Upper lobe of left lung (tissue), 6 donors: ENCODE results near the gene HPCA. TPM values are rescaled to one million over a fixed set of nuclear protein-coding genes. Genes with fewer than 3 reads are reported as not detected.

Experiments
- ATAC-seq, 2 donors: fragments of 200-7000 bp; cut with Tn5 transposase; one replicate each; pipeline ENCODE4 v1.9.1; 2022; ENCODE audit warnings: mild to moderate bottlenecking in 2 of 2, moderate library complexity in 2 of 2; ENCODE audit not compliant: low FRiP score in 2 of 2
- DNase-seq, 2 donors: peaks; one replicate each; pipeline ENCODE4 v3.0.0-alpha.2; 2019 to 2020
- H3K27ac ChIP-seq, 4 donors: fragments of 200-600 bp; sonication (generic); one replicate each; pipeline ENCODE4 v1.5.1; 2016 to 2019
- H3K27me3 ChIP-seq, 4 donors: fragments of 200-600 bp; sonication (generic); one replicate each; pipeline ENCODE4 v1.5.1; 2017 to 2019
- H3K36me3 ChIP-seq, 4 donors: fragments of 200-600 bp; sonication (generic); one replicate each; pipeline ENCODE4 v1.5.1; 2016 to 2019
- H3K4me1 ChIP-seq, 4 donors: fragments of 200-600 bp; sonication (generic); one replicate each; pipeline ENCODE4 v1.5.1; 2018 to 2019
- H3K4me3 ChIP-seq, 4 donors: fragments of 200-600 bp; sonication (generic); one replicate each; pipeline ENCODE4 v1.5.1; 2017 to 2019; ENCODE audit warnings: mild to moderate bottlenecking in 2 of 4, moderate library complexity in 1 of 4
- H3K9me3 ChIP-seq, 4 donors: fragments of 200-600 bp; sonication (generic); one replicate each; pipeline ENCODE4 v1.5.1; 2018 to 2019
- EP300 ChIP-seq, 4 donors: sonication (generic); formaldehyde crosslinking; IDR thresholded peaks; one replicate each; pipeline ENCODE4 v1.5.1; 2017; ENCODE audit warnings: antibody characterized with exemption in 4 of 4, control low read depth in 2 of 4
- POLR2A ChIP-seq, 4 donors: fragments of 450-650 bp; IDR thresholded peaks; one replicate each; pipeline ENCODE4 v1.5.1; 2016 to 2017; ENCODE audit warnings: antibody characterized with exemption in 4 of 4, mild to moderate bottlenecking in 2 of 4
- POLR2AphosphoS5 ChIP-seq, 2 donors: sonication (generic); formaldehyde crosslinking; IDR thresholded peaks; one replicate each; pipeline ENCODE4 v1.5.1; 2017; ENCODE audit warnings: antibody characterized with exemption in 2 of 2
- WGBS, 2 donors: methylation state at CpG; one replicate each; pipeline ENCODE4 v1.1.5; 2017 to 2018; 5-methylcytosine and 5-hydroxymethylcytosine counted together
- total RNA-seq, 6 donors: library from RNA; depleted of rRNA in 4 of 6; stranded (reverse); fragments of >200 nt in 4 of 6; gene quantifications; one replicate each; pipeline versions ENCODE4 v1.1.0 to v1.2.1, GENCODE V29; 2016 to 2021
- TF ChIP-seq, protein P1 (sequence below), 6 experiments: fragments of 450-650 bp in 4 of 6; fragments of 200-600 bp in 2 of 6; sonication (generic) in 2 of 6; IDR thresholded peaks; one replicate each; pipeline ENCODE4 v1.5.1; 2016 to 2019; ENCODE audit warnings: antibody characterized with exemption in 6 of 6
- donor health status: DM: no; HTN: no; CAD: no; lungs with moderate emphysema.
- donor health status: DM: no; HTN: yes; CAD: no; lungs with severe emphysema.

The HPCA gene
- total RNA-seq, 6 donors from 2014 or later, result not detected

DNA sequence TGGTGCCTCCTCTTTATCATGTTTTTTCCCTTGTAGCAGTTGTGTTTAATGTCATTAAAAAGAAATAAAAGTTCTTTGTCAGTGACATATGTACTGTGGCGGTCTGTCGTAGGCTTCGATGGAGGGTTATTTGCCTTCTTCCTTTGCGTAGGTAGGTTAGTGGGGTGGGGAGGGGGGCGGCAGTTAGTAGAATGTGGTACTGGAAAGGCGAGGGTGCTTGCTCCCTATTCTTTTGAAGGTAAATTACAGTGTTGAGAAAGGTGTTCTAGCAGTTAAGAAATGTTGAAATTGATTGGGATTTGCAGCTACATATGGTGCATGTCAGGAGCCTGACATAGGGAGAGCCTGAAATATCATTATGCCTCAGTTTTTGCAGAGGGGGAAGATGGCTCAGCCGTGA, 27.5 kb upstream of the HPCA start:
- Histone ChIP-seq H3K9me3 (no peaks in the 10 kb centered on the region), H3K36me3 (peaks cover 15 to 69% (median 24%) of the 10 kb centered on the region in 4 donors), H3K27ac (no peak overlapping the region), H3K4me3 (no peak overlapping the region), H3K4me1 (peaks cover 0 to 6% (median 0%) of the 10 kb centered on the region in 4 donors), H3K27me3 (no peaks in the 10 kb centered on the region)
- DNase-seq (no peak), ATAC-seq (no peak)
- TF ChIP-seq, protein P1, sequence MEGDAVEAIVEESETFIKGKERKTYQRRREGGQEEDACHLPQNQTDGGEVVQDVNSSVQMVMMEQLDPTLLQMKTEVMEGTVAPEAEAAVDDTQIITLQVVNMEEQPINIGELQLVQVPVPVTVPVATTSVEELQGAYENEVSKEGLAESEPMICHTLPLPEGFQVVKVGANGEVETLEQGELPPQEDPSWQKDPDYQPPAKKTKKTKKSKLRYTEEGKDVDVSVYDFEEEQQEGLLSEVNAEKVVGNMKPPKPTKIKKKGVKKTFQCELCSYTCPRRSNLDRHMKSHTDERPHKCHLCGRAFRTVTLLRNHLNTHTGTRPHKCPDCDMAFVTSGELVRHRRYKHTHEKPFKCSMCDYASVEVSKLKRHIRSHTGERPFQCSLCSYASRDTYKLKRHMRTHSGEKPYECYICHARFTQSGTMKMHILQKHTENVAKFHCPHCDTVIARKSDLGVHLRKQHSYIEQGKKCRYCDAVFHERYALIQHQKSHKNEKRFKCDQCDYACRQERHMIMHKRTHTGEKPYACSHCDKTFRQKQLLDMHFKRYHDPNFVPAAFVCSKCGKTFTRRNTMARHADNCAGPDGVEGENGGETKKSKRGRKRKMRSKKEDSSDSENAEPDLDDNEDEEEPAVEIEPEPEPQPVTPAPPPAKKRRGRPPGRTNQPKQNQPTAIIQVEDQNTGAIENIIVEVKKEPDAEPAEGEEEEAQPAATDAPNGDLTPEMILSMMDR (IDR thresholded peaks at IDR 0.05), result no peak
- TF ChIP-seq EP300 (IDR thresholded peaks at IDR 0.05) (no peak), POLR2A (IDR thresholded peaks at IDR 0.05) (no peak), POLR2AphosphoS5 (IDR thresholded peaks at IDR 0.05) (no peak)
- WGBS, 2 donors, result 93 to 95% methylated on average over 7 of the region's 7 CpGs

DNA sequence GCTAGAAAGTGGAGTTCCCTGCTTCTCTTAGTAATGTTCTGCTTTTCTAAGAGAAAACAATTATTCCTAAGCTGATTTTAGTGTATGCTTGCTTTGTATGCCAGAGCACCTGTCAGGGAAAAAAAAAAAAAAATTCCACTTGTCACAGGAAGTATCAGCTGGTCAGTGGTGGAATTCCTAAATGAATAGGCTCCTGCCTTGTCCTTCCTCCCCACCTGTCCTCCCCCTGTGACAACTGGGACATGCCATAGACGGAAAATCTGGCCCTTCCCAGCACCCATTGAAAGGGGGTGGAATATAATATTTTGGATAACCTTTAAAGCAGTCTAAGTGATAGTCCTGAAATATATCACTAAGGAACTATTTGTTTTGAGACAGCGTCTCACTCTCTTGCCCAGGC, 26.4 kb upstream of the HPCA start:
- Histone ChIP-seq H3K4me1 (peaks cover 0 to 6% (median under 1%) of the 10 kb centered on the region in 4 donors), H3K9me3 (no peaks in the 10 kb centered on the region), H3K27ac (no peak overlapping the region), H3K4me3 (no peak overlapping the region), H3K36me3 (peaks cover 4 to 58% (median 22%) of the 10 kb centered on the region in 4 donors), H3K27me3 (no peaks in the 10 kb centered on the region)
- ATAC-seq (no peak), DNase-seq (no peak)
- WGBS, 2 donors, result 93 to 95% methylated on average over 2 of the region's 2 CpGs
- TF ChIP-seq, protein P1 (IDR thresholded peaks at IDR 0.05), result no peak
- no peak for TF ChIP-seq POLR2A (IDR thresholded peaks at IDR 0.05)
- no peak for TF ChIP-seq POLR2AphosphoS5 (IDR thresholded peaks at IDR 0.05)
- no peak for TF ChIP-seq EP300 (IDR thresholded peaks at IDR 0.05)

- H3K27ac ChIP-seq, result no peak overlapping the region
- peaks cover 3 to 51% (median 19%) of the 10 kb centered on the region in 4 donors for H3K36me3 ChIP-seq
- peaks cover 0 to 6% (median 2%) of the 10 kb centered on the region in 4 donors for H3K4me1 ChIP-seq
- ATAC-seq (no peak), DNase-seq (no peak)
- no peaks in the 10 kb centered on the region for H3K27me3 ChIP-seq
- H3K9me3 ChIP-seq, result no peaks in the 10 kb centered on the region
- no peak overlapping the region for H3K4me3 ChIP-seq
- no peak for TF ChIP-seq EP300 (IDR thresholded peaks at IDR 0.05)
- TF ChIP-seq, protein P1 (IDR thresholded peaks at IDR 0.05), result no peak
- TF ChIP-seq POLR2A (IDR thresholded peaks at IDR 0.05), result no peak
These were observed 25.7 kb upstream of the HPCA start for GRCh38 chr1:32860566-32860965.

DNA sequence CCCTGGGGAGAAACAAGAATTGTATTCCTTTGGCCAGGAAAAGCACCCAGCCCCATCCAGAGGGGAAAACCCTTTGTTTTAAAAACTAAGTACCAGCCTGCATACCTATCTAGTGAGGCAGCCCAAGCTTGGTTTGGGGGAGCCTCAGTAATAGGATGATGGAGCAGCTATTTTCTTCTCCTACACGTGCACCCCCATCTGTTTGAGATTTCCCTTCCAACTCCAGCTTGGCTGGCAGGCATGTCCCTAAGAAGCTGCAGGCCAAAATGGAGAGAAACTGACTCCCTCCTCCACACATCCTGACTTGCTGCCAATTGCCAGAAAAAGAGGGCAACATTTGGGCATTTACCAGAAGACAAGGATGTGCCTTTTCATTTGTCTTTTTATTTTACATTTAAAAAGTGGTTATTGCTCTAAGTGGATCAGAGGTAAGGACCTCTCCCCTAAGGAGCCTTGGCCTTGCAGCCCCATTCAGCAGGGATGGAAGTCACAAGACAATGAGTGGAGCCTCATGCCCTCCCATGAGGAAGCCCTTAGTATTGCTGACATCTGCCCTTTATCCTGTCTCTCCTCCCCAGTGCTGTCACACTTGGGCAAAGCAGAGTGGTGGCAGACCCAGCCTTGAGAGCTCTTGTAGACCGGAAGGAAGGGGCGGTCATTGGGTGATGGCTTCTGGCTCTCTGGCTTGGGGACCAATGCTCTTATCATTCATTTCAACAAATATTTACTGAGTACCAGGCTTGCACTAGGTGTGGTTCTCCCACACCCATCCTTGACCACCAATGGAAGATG, 24.2 kb upstream of the HPCA start:
- peaks cover 3 to 36% (median 5%) of the 10 kb centered on the region in 4 donors for H3K36me3 ChIP-seq
- no peaks in the 10 kb centered on the region for H3K27me3 ChIP-seq
- H3K9me3 ChIP-seq, result no peaks in the 10 kb centered on the region
- H3K4me3 ChIP-seq, result no peak overlapping the region
- WGBS, 2 donors, result 73 to 80% methylated on average over 3 of the region's 3 CpGs
- ATAC-seq (no peak), DNase-seq (no peak)
- TF ChIP-seq EP300 (IDR thresholded peaks at IDR 0.05) (no peak), POLR2A (IDR thresholded peaks at IDR 0.05) (no peak), POLR2AphosphoS5 (IDR thresholded peaks at IDR 0.05) (no peak)
- H3K27ac ChIP-seq, result no peak overlapping the region
- H3K4me1 ChIP-seq, result peaks cover 0 to 6% (median 2%) of the 10 kb centered on the region in 4 donors

DNA sequence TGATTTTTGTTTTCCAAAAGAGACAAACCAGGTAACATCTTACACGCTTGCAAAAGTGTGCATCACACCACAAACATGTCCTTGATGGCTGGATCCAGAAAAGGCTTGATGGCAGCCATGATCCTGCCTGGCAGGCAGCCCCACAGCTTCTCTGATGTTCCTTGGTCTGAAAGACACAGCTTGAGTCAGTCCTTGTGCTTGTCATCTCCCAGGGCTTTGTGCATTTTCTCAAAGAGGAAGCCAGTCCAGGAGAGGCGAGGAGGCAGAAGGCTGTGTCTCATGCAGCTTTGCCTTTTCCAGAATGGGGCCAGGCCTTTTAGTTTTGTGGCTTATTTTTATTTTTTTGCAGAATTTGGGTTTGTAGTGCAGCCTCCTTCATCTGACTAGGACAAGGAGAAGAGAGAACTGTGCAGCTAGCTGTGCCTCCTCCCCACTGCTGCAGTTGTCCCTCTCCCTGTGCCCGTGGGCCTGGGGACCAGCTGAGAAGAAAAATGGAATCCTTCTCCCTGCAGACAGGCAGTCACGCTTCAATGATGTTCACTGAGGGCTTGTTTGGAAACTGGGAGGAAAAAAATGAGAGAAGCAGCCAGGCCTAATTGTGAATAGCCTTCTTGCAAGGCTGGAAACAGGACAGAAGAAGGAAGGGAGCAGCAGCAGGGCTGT, 22.9 kb upstream of the HPCA start:
- DNase-seq (no peak), ATAC-seq (no peak)
- Histone ChIP-seq H3K27ac (no peak overlapping the region), H3K27me3 (no peaks in the 10 kb centered on the region), H3K9me3 (no peaks in the 10 kb centered on the region), H3K36me3 (peaks cover 0 to 24% (median 2%) of the 10 kb centered on the region in 4 donors), H3K4me3 (no peak overlapping the region), H3K4me1 (peaks cover 0 to 6% (median 2%) of the 10 kb centered on the region in 4 donors)
- WGBS, 2 donors, result 89 to 96% methylated on average over 4 of the region's 4 CpGs
- no peak for TF ChIP-seq POLR2A (IDR thresholded peaks at IDR 0.05)
